ENCODE data around the gene KCNMA1.

DNA sequence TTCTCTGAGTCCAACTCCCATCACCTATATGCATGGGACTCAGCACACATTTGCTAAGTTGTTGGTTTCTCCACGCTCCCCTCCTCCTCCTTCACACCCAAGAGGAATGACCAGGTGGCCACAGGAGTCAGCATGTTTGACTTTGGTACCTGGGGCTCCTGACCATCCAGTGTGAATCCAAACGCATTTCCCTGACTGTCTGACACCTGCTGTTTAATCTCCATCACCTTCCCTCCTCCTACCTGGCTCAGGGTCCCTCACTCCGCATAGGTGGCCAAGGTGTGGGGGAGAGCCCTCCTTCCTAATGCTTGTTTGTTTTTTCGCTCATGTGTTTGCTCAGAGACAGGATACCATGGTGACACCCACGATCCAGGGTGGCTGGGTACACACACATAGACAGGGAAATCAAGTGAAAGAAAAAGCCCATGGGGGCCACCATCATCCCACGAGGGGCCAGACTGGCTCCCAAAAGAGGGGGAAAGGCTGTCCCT, 194.9 kb downstream of the KCNMA1 start:
- TF ChIP-seq, protein P1, sequence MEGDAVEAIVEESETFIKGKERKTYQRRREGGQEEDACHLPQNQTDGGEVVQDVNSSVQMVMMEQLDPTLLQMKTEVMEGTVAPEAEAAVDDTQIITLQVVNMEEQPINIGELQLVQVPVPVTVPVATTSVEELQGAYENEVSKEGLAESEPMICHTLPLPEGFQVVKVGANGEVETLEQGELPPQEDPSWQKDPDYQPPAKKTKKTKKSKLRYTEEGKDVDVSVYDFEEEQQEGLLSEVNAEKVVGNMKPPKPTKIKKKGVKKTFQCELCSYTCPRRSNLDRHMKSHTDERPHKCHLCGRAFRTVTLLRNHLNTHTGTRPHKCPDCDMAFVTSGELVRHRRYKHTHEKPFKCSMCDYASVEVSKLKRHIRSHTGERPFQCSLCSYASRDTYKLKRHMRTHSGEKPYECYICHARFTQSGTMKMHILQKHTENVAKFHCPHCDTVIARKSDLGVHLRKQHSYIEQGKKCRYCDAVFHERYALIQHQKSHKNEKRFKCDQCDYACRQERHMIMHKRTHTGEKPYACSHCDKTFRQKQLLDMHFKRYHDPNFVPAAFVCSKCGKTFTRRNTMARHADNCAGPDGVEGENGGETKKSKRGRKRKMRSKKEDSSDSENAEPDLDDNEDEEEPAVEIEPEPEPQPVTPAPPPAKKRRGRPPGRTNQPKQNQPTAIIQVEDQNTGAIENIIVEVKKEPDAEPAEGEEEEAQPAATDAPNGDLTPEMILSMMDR (IDR thresholded peaks at IDR 0.05), result no peak
- TF ChIP-seq EZH2 (IDR thresholded peaks at IDR 0.05; ENCODE audit: borderline replicate concordance, insufficient read depth, low read depth, low read length, poor library complexity, severe bottlenecking), result no peak

All from B cell (primary cell).